Choroid plexus epithelial cell (primary cell): ENCODE measurements around the gene IMPDH1.
A peak's percentile ranks its signal among the peaks of the same experiment; 100 is the strongest.

Source experiments
- DNase-seq: peaks from one replicate; pipeline ENCODE4 v3.0.0-alpha.2; 2010; ENCODE audit warnings: low read depth
- H3K4me3 ChIP-seq: 2 replicates; pipeline ENCODE4 v1.5.1; 2011; ENCODE audit warnings: low read depth, mild to moderate bottlenecking, control low read depth, low read length, moderate library complexity
- TF ChIP-seq, protein P1 (sequence below): conservative IDR thresholded peaks from 2 replicates; pipeline ENCODE4 v1.5.1; 2011; ENCODE audit warnings: low read depth, mild to moderate bottlenecking, control low read depth, inconsistent platforms, low read length, moderate library complexity

Gene IMPDH1

DNA sequence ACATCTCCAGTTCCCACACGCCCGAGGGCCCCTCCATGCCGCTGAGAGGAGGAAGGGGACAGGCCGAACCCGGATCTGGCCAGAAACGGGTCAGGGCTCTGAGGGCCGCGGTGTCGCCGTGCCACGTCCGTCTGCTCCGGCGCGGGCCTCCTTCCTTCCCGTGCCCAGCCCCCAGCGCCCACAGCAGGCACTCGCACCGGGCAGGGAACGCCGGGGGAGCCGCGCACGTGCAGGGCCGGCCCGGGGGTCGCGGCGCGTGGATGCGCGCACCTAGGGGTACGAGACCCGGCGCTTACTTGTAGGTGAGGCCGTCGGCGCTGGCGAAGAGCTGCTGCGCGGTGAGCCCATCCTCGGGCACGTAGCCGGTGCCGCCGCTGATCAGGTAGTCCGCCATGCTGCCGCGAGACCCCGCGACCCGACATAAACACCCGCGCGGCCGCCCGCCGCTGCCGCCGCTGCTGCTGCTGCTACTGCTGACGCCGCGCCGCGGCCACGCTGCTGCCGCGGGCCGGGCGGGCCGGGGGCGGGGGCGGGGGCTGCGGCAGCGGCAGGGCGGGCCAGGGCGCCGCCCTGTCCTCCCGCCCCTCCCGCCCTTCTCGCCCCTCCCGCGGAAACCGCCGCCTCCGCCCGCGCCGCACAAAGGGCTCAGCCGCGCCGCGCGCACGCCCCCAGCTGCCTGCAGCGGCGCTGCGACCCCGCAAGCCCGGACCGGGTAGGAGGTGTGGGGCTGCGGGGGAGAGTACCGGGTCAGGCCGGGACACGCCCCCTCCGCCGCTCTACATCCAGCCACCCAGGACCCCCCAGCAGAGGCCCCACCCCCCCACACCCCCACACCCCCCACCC, 4.1 kb downstream of the IMPDH1 start:
- peak overlapping the region; percentile 73 for H3K4me3 ChIP-seq
- TF ChIP-seq, protein P1, sequence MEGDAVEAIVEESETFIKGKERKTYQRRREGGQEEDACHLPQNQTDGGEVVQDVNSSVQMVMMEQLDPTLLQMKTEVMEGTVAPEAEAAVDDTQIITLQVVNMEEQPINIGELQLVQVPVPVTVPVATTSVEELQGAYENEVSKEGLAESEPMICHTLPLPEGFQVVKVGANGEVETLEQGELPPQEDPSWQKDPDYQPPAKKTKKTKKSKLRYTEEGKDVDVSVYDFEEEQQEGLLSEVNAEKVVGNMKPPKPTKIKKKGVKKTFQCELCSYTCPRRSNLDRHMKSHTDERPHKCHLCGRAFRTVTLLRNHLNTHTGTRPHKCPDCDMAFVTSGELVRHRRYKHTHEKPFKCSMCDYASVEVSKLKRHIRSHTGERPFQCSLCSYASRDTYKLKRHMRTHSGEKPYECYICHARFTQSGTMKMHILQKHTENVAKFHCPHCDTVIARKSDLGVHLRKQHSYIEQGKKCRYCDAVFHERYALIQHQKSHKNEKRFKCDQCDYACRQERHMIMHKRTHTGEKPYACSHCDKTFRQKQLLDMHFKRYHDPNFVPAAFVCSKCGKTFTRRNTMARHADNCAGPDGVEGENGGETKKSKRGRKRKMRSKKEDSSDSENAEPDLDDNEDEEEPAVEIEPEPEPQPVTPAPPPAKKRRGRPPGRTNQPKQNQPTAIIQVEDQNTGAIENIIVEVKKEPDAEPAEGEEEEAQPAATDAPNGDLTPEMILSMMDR = no peak
- no peak for DNase-seq

DNA sequence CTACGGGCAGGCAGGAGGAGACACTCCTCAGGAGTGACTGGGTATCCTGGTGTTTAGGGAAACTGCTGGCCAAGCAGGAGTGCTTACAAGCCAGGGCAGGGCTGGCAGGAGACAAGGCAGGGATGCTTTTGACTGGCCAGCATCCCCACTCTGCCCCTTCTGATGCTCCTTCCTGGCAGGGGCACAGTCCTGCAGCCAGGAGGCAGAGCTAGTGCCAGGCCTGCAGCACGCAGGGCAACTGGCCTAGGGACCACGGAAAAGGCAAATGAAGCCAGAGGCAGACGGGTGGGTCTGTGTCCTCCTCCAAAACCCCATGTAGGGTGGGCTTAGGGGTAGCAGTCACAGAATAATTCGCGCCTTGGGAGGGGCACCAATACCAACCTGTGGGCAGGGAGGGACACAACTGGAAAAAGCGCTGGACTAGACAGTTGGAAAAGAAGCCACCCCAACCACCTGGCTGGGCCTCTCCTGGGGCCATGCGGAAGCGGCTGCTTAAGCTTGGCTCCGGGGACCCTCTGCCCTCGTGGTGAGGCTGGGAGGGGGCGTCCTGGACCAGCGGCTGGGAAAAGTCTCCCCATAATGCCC, 4.8 kb downstream of the IMPDH1 start:
- TF ChIP-seq, protein P1 = peak; percentile 31
- DNase-seq = no peak
- peak overlapping the region; percentile 73 for H3K4me3 ChIP-seq

DNA sequence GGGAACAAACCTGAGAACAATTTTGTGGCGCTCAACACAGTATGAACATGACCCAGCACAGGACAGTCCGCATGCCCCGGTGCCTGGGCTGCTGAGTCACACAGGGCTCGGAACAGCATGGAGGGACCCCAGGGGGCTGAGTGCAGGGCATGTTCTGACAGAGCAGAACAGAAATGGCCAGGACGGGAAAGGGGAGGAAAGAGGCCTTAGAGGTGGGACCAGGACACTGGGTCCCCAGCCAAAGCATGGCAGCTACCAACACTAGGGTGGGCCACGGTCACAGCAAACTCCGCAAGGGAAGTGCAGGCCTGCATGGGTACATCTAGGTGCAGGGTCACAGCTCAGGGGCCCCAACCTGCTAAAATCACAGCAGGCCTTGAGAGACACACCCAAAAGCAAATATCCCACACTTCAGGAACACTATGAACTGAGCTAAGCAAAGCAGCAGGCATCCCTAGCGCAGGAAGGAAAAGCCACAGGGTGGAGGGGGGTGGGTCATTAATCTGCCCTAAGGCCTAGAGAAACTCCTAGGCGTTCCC, 5.6 kb downstream of the IMPDH1 start:
- peak overlapping the region; percentile 73 for H3K4me3 ChIP-seq
- TF ChIP-seq, protein P1 = no peak
- peak; percentile 26 for DNase-seq

DNA sequence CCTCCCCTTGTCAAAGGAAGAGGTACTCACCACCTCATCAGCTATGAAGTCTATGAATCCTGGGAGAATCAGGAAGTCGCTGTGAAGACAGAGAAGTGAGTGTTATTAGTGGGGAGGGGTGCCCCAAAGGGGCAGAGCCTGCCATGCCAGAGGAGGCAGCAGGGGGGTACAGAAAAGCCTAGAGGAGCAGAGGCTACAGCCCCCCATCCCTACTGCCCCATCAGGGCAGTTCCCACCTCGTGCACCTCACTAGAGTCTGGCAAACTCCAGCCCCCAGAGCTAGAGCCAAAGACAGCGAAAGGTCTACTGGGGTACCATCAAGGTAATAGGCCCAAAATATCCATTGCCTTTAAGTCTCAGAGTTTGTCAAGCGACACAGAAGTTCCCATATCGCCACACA, 6.1 kb downstream of the IMPDH1 start:
- DNase-seq = no peak
- TF ChIP-seq, protein P1 = no peak
- no peak overlapping the region for H3K4me3 ChIP-seq

DNA sequence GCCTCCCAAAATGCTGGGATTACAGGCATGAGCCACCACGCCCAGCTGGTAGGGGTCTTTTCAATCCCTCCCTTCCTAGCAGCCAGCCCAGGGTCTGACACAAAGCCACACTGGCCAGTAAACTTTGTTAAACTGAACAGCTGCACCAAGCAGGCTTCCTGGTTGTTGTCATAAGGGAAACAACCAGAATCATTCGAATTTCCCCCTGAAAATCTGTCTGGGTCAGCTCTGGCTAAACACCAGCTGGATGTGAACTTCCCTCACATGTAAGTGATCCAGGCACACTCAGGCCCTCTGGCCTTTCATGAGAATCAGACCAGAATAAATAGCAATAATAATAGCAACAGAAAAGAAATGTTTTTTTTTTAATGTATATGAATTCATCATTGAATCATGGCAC, 7.4 kb downstream of the IMPDH1 start:
- H3K4me3 ChIP-seq = no peak overlapping the region
- TF ChIP-seq, protein P1 = no peak
- DNase-seq = no peak

DNA sequence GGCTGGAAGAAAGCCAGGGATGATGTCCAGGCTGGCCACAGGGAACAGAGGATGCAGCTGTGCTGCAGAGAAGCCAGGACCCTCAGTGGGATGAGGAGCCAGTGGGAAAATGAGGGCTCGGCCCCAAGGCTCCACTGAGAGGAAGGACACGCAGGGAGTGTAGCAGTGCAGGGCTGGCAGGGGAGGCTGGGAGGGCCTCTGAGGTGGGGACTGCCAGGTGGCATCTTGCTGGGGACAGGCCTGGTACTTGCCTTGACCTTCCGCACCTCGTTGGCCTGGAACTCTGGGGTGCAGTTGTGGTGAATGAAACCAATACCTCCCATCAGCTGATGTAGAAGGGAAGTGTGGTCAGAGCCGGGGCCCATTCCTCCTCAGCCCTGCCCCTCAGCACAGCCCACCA, 9.2 kb downstream of the IMPDH1 start:
- no peak for DNase-seq
- TF ChIP-seq, protein P1 = no peak
- no peak overlapping the region for H3K4me3 ChIP-seq
